Measurements from ENCODE around the gene TIGD6. TPM values are rescaled to one million over a fixed set of nuclear protein-coding genes. Genes with fewer than 3 reads are reported as not detected.
"Not testable (repeated sequence)": the region's sequence is repeated elsewhere in the genome, so short reads cannot be mapped to it uniquely, and the experiment has no call there.

The TIGD6 gene
- polyA plus RNA-seq, 4 donors: 1.6 to 5.9 (median 3.0) TPM

DNA sequence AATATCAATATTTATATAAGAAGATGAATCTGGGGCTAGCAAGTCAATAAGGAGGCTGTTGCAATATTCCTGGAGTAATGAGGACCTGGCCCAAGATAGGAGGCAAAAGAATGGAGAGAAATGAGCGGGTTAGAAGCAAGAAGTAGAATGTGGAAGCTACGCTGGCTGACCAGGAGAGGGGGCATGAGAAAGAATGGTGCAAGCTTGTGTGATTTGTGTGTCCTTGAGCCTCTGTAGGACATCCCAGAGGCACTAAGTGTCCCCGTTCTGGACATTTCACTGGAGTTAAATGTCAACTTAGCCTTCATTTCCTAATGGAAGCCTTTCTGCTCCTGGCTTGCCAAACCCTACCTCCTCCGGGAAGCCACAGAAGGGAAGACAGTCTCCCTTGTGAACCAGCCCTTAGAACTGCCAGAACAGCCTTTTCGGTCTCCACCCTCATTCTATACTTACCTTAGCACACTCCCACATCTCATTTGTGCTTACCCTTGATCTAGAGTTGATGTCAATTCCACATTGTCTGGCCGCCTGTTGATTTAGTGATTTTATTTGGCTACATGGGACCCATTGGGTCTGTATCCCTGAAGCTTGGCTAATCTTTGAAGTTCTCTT lies 49.2 kb downstream of the TIGD6 start:
- no peaks in the 10 kb centered on the region for H3K9me3 ChIP-seq (ENCODE audit: control insufficient read depth in 2 of 2, insufficient read depth in 1 of 2, low read depth in 1 of 2, low read length in 1 of 2)
- H3K27ac ChIP-seq (ENCODE audit: low read depth in 1 of 3, low read length in 2 of 3): no peak overlapping the region
- FAIRE-seq (no peak), DNase-seq (no peak)
- no peaks in the 10 kb centered on the region for H3K27me3 ChIP-seq (ENCODE audit: control insufficient read depth in 3 of 3, insufficient read depth in 3 of 3, low read length in 3 of 3)
- 78 to 88% (median 88%) methylated on average over 6 of the region's 6 CpGs for WGBS, 3 donors
- H3K4me3 ChIP-seq (ENCODE audit: low read depth in 1 of 3, low read length in 3 of 3): no peak overlapping the region
- peaks cover 0 to 11% (median 0%) of the 10 kb centered on the region in 3 donors for H3K4me1 ChIP-seq (ENCODE audit: control insufficient read depth in 3 of 3, insufficient read depth in 2 of 3, low read depth in 1 of 3, low read length in 2 of 3)
- peaks cover 0 to 3% (median 0%) of the 10 kb centered on the region in 3 donors for H3K36me3 ChIP-seq (ENCODE audit: control insufficient read depth in 3 of 3, insufficient read depth in 2 of 3, low read depth in 1 of 3, low read length in 3 of 3)

DNA sequence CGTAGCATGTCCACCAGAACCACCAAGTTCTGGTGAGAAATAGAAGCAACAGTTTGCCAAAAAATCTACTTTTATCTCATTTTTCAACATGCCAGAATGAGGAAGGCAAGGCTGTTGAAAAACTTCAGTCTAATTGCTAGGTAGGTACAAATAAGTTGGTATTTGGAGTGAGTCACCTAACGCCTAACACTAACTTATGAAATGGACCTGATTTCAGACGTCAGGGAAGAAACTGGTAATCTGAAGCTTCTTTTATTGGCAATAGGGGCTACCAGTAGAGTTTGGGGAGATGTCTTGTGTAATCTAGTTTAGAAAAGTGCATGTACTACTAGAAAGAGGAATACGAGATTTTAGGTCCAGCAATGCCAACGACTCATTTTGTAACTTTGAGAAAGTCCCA lies 51.5 kb downstream of the TIGD6 start:
- DNase-seq: no peak
- WGBS, 3 donors: 88 to 93% (median 90%) methylated on average over 5 of the region's 5 CpGs

DNA sequence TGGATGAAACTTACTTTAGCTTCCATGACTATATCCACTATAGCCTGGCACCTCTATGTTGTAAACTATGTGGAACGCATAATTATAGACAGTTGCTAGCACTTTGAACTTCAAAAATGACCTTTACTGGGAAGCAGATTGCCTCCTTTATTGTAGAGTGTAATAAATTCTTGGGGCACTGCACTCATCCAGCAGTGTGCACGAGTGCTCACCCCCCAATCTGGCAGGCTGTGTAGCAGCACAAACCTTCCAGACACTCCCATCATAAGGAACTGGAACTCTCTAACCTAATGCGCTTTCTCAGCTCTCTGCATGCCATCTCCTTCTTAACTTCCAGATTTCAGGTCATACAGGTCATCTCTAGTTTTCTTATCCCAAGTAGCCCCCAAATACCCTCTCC lies 54.3 kb downstream of the TIGD6 start:
- peak; percentile 92 to 93 for DNase-seq
- Histone ChIP-seq H3K27ac (ENCODE audit: low read depth in 1 of 3, low read length in 2 of 3) (peak overlapping the region in 1 of 3 donors; percentile 86), H3K9me3 (ENCODE audit: control insufficient read depth in 2 of 2, insufficient read depth in 1 of 2, low read depth in 1 of 2, low read length in 1 of 2) (no peaks in the 10 kb centered on the region), H3K27me3 (ENCODE audit: control insufficient read depth in 3 of 3, insufficient read depth in 3 of 3, low read length in 3 of 3) (no peaks in the 10 kb centered on the region), H3K36me3 (ENCODE audit: control insufficient read depth in 3 of 3, insufficient read depth in 2 of 3, low read depth in 1 of 3, low read length in 3 of 3) (no peaks in the 10 kb centered on the region), H3K4me3 (ENCODE audit: low read depth in 1 of 3, low read length in 3 of 3) (no peak overlapping the region), H3K4me1 (ENCODE audit: control insufficient read depth in 3 of 3, insufficient read depth in 2 of 3, low read depth in 1 of 3, low read length in 2 of 3) (peaks cover 0 to 53% (median 0%) of the 10 kb centered on the region in 3 donors)
- 13 to 61% (median 36%) methylated on average over 3 of the region's 3 CpGs for WGBS, 3 donors
- FAIRE-seq: no peak

More for the DNA sequence above, 51.5 kb downstream of the TIGD6 start:
- Histone ChIP-seq H3K4me1 (ENCODE audit: control insufficient read depth in 3 of 3, insufficient read depth in 2 of 3, low read depth in 1 of 3, low read length in 2 of 3) (peaks cover 0 to 30% (median 0%) of the 10 kb centered on the region in 3 donors), H3K9me3 (ENCODE audit: control insufficient read depth in 2 of 2, insufficient read depth in 1 of 2, low read depth in 1 of 2, low read length in 1 of 2) (no peaks in the 10 kb centered on the region), H3K36me3 (ENCODE audit: control insufficient read depth in 3 of 3, insufficient read depth in 2 of 3, low read depth in 1 of 3, low read length in 3 of 3) (peaks cover 0 to 3% (median 0%) of the 10 kb centered on the region in 3 donors), H3K27me3 (ENCODE audit: control insufficient read depth in 3 of 3, insufficient read depth in 3 of 3, low read length in 3 of 3) (no peaks in the 10 kb centered on the region), H3K4me3 (ENCODE audit: low read depth in 1 of 3, low read length in 3 of 3) (no peak overlapping the region), H3K27ac (ENCODE audit: low read depth in 1 of 3, low read length in 2 of 3) (no peak overlapping the region)
- FAIRE-seq: no peak

DNA sequence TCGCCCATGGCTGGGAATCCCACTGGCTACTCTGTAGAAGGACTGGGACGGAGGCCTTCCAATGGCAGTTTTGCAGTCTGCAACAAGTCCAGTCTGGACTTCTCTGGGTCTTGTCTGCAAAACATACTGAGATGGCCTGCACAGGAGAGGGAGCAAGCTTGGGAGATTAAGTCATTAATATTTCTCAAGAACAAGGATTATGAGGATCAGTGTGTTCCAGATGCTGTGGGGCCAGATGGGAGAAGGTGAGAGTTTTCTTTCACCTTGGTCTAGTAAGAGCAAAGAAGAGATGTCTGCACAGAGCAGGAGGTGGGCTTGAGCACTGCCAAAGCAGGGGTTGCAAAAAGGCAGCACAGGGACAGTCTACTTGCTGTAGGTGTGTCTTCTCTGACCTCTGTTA lies 55.8 kb downstream of the TIGD6 start, which contains the start of gene PDE6A:
Gene PDE6A (minus strand): TSS at position 128 of the 400 bp plus-strand sequence. CDS start 120 bp downstream, at position 8.
- DNase-seq (no peak), FAIRE-seq (no peak)
- no peaks in the 10 kb centered on the region for H3K36me3 ChIP-seq (ENCODE audit: control insufficient read depth in 3 of 3, insufficient read depth in 2 of 3, low read depth in 1 of 3, low read length in 3 of 3)
- 90 to 98% (median 96%) methylated on average over 2 of the region's 2 CpGs for WGBS, 3 donors
- H3K4me3 ChIP-seq (ENCODE audit: low read depth in 1 of 3, low read length in 3 of 3): no peak within 1 kb of the TSS
- no peaks in the 10 kb centered on the region for H3K9me3 ChIP-seq (ENCODE audit: control insufficient read depth in 2 of 2, insufficient read depth in 1 of 2, low read depth in 1 of 2, low read length in 1 of 2)
- peak within 1 kb of the TSS in 1 of 3 donors; percentile 86 for H3K27ac ChIP-seq (ENCODE audit: low read depth in 1 of 3, low read length in 2 of 3)
- peaks cover 0 to 64% (median 0%) of the 10 kb centered on the region in 3 donors for H3K4me1 ChIP-seq (ENCODE audit: control insufficient read depth in 3 of 3, insufficient read depth in 2 of 3, low read depth in 1 of 3, low read length in 2 of 3)
- H3K27me3 ChIP-seq (ENCODE audit: control insufficient read depth in 3 of 3, insufficient read depth in 3 of 3, low read length in 3 of 3): no peaks in the 10 kb centered on the region

DNA sequence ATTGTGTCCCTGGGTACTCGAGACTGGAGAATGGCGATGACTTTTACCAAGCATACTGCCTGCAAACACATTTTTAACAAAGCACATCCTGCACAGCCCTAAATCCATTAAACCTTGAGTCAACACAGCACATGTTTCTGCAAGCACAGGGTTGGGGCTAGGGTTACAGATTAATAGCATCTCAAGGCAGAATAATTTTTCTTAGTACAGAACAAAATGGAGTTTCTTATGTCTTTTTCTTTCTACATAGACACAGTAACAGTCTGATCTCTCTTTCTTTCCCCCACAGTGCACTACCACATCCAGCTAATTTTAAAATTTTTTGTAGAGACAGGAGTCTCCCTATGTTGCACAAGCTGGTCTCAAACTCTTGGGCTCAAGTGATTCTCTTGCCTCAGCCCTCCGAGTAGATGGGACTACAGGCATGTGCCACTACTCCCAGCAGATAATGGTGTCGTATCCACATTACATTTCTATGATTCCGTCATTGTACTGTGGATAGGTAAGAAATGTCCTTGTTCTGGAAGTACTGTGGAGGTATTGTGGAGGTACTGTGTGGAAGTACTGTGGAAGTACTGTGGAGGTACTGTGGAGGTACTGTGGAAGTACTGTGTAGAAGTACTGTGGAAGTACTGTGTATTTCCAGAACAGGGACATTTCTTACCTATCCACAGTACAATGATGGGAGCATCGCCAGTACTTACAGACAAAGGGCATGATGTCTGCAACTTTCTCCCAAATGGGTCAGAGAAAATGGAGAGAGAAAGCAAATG lies 57.1 kb downstream of the TIGD6 start:
- not testable (repeated sequence) for H3K4me3 ChIP-seq (ENCODE audit: low read depth in 1 of 3, low read length in 3 of 3); H3K36me3 ChIP-seq (ENCODE audit: control insufficient read depth in 3 of 3, insufficient read depth in 2 of 3, low read depth in 1 of 3, low read length in 3 of 3); H3K27me3 ChIP-seq (ENCODE audit: control insufficient read depth in 3 of 3, insufficient read depth in 3 of 3, low read length in 3 of 3); DNase-seq; H3K9me3 ChIP-seq (ENCODE audit: control insufficient read depth in 2 of 2, insufficient read depth in 1 of 2, low read depth in 1 of 2, low read length in 1 of 2); FAIRE-seq
- Histone ChIP-seq H3K4me1 (ENCODE audit: control insufficient read depth in 3 of 3, insufficient read depth in 2 of 3, low read depth in 1 of 3, low read length in 2 of 3) (peaks cover 0 to 77% (median 0%) of the 10 kb centered on the region in 3 donors), H3K27ac (ENCODE audit: low read depth in 1 of 3, low read length in 2 of 3) (peak overlapping the region in 1 of 3 donors; percentile 86)
- 90 to 92% (median 90%) methylated on average over 6 of the region's 6 CpGs for WGBS, 3 donors

Other genes with a start within 250 kb of the TIGD6 start
- 1 to 10 TPM in 1 of 4 donors, under 1 TPM in 1, not detected in 2; 0.03 to 1.3 TPM for gene PDE6A, start 55.9 kb downstream of the TIGD6 start, polyA plus RNA-seq
- gene SLC26A2, start 39.9 kb downstream of the TIGD6 start, polyA plus RNA-seq: 100 to 1,000 TPM in 1 of 4 donors, 1 to 10 TPM in 3; 2.7 to 155 (median 5.5) TPM
- gene HMGXB3, start 85 bp upstream of the TIGD6 start, polyA plus RNA-seq: 10 to 100 TPM in 3 of 4 donors, 1 to 10 TPM in 1; 8.1 to 35.1 (median 13.4) TPM
- gene CSF1R, start 85.9 kb upstream of the TIGD6 start, polyA plus RNA-seq: 10 to 100 TPM in 1 of 4 donors, 1 to 10 TPM in 3; 4.1 to 31.1 (median 6.1) TPM
- gene PDGFRB, start 155.2 kb upstream of the TIGD6 start, polyA plus RNA-seq: 10 to 100 TPM in 2 of 4 donors, 1 to 10 TPM in 1, under 1 TPM in 1; 0.45 to 31.6 (median 11.8) TPM
- 100 to 1,000 TPM; 205 to 308 (median 228) TPM for gene CDX1, start 166.1 kb upstream of the TIGD6 start, polyA plus RNA-seq
- 1 to 10 TPM in 3 of 4 donors, under 1 TPM in 1; 0.81 to 7.1 (median 2.2) TPM for gene SLC6A7, start 189.4 kb upstream of the TIGD6 start, polyA plus RNA-seq